CD4-positive, alpha-beta T cell treated with Interleukin-17A for 4 hours (primary cell): ENCODE results near the gene FN1.
"Not testable (repeated sequence)": the region's sequence is repeated elsewhere in the genome, so short reads cannot be mapped to it uniquely, and the experiment has no call there.

Experiments
- DNase-seq: peaks from one replicate; pipeline ENCODE4 v3.0.0-alpha.2; 2020; ENCODE audit warnings: mixed read lengths

The FN1 gene

GRCh38 chr2:215422676-215423075, 13.2 kb downstream of the FN1 start:
- no peak for DNase-seq

- DNase-seq: no peak
Observed at GRCh38 chr2:215421859-215422461, 13.9 kb downstream of the FN1 start.

GRCh38 chr2:215420471-215420935, 15.4 kb downstream of the FN1 start:
- DNase-seq: no peak

- DNase-seq: no peak
Observed at GRCh38 chr2:215419769-215420470, 15.9 kb downstream of the FN1 start.

GRCh38 chr2:215419113-215419512, 16.8 kb downstream of the FN1 start:
- DNase-seq: no peak

GRCh38 chr2:215418064-215418963, 17.6 kb downstream of the FN1 start:
- no peak for DNase-seq

GRCh38 chr2:215417400-215417951, 18.4 kb downstream of the FN1 start:
- no peak for DNase-seq

- no peak for DNase-seq
Observed at GRCh38 chr2:215416656-215417055, 19.2 kb downstream of the FN1 start.

GRCh38 chr2:215415820-215416577, 19.9 kb downstream of the FN1 start:
- no peak for DNase-seq

GRCh38 chr2:215415218-215415617, 20.6 kb downstream of the FN1 start:
- DNase-seq: no peak

GRCh38 chr2:215414674-215415073, 21.2 kb downstream of the FN1 start:
- no peak for DNase-seq

- DNase-seq: no peak
Observed at GRCh38 chr2:215413974-215414373, 21.9 kb downstream of the FN1 start.

- DNase-seq: no peak
Observed at GRCh38 chr2:215413484-215413777, 22.4 kb downstream of the FN1 start.

- DNase-seq: no peak
Observed at GRCh38 chr2:215411941-215412743, 23.7 kb downstream of the FN1 start.

GRCh38 chr2:215410932-215411285, 25.0 kb downstream of the FN1 start:
- DNase-seq: no peak

GRCh38 chr2:215410181-215410931, 25.5 kb downstream of the FN1 start:
- DNase-seq: not testable (repeated sequence)

GRCh38 chr2:215409331-215410127, 26.3 kb downstream of the FN1 start:
- no peak for DNase-seq

GRCh38 chr2:215408441-215408840, 27.4 kb downstream of the FN1 start:
- not testable (repeated sequence) for DNase-seq

GRCh38 chr2:215407590-215408264, 28.1 kb downstream of the FN1 start:
- DNase-seq: no peak

- no peak for DNase-seq
Observed at GRCh38 chr2:215407061-215407460, 28.8 kb downstream of the FN1 start.
